DOHH2 (cell line): ENCODE data around the gene TMEM132D.

Source experiments
- EZH2phosphoT487 ChIP-seq: fragments of 200-600 bp; sonication (generic); IDR thresholded peaks from 2 replicates; pipeline ENCODE4 v1.6.1; 2017; ENCODE audit warnings: borderline replicate concordance, mild to moderate bottlenecking, antibody characterized with exemption, low read length, moderate library complexity, mixed read lengths
- TF ChIP-seq, protein P1 (sequence below): fragments of 200-600 bp; sonication (generic); IDR thresholded peaks from one replicate; pipeline ENCODE4 v1.5.1; 2014; ENCODE audit warnings: antibody characterized with exemption, mild to moderate bottlenecking, low read depth, low read length; ENCODE audit not compliant: poor library complexity, severe bottlenecking

- TF ChIP-seq, protein P1, sequence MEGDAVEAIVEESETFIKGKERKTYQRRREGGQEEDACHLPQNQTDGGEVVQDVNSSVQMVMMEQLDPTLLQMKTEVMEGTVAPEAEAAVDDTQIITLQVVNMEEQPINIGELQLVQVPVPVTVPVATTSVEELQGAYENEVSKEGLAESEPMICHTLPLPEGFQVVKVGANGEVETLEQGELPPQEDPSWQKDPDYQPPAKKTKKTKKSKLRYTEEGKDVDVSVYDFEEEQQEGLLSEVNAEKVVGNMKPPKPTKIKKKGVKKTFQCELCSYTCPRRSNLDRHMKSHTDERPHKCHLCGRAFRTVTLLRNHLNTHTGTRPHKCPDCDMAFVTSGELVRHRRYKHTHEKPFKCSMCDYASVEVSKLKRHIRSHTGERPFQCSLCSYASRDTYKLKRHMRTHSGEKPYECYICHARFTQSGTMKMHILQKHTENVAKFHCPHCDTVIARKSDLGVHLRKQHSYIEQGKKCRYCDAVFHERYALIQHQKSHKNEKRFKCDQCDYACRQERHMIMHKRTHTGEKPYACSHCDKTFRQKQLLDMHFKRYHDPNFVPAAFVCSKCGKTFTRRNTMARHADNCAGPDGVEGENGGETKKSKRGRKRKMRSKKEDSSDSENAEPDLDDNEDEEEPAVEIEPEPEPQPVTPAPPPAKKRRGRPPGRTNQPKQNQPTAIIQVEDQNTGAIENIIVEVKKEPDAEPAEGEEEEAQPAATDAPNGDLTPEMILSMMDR: no peak
- TF ChIP-seq EZH2phosphoT487: no peak
Observed at GRCh38 chr12:129184127-129184928, 719.5 kb downstream of the TMEM132D start.
